IMR-90 (cell line): ENCODE data around the gene RARRES1. TPM values are rescaled to one million over a fixed set of nuclear protein-coding genes. Genes with fewer than 3 reads are reported as not detected.

Source experiments
- ATAC-seq: fragments of 200-7000 bp; cut with Tn5 transposase; 2 replicates; pipeline ENCODE4 v1.9.1; 2020; ENCODE audit warnings: low read depth, mild to moderate bottlenecking, moderate library complexity
- BruUV-seq: library from RNA; stranded (reverse); fragments of 400-500 nt; replicated peaks from 2 replicates; lab custom pipeline; 2021; lab: Mats Ljungman, UMichigan
- CTCF ChIA-PET: fragments of 300-600 bp; formaldehyde crosslinking; extraction: SDS; loops from one replicate; lab custom pipeline; 2021; ENCODE audit warnings: antibody characterized with exemption; lab: Yijun Ruan, JAX
- POLR2A ChIA-PET: fragments of 300-600 bp; sonication (Branson Sonifier 250); formaldehyde crosslinking; loops from one replicate; lab custom pipeline; 2022; ENCODE audit warnings: antibody characterized with exemption; ENCODE audit not compliant: unreplicated experiment; lab: Charles Lee
- DNase-seq: peaks from one replicate; pipeline ENCODE4 v3.0.0; 2013
- H2AFZ ChIP-seq: replicated peaks from 2 replicates; pipeline ENCODE3; 2013; ENCODE audit warnings: low read length, mild to moderate bottlenecking; ENCODE audit not compliant: poor library complexity
- H2AK5ac ChIP-seq: 2 replicates; pipeline ENCODE4 v1.6.1; 2013; ENCODE audit warnings: low read depth, low read length, inconsistent platforms
- H2AK9ac ChIP-seq: replicated peaks from 2 replicates; pipeline ENCODE3; 2013; ENCODE audit warnings: mild to moderate bottlenecking, low read depth, low read length, moderate library complexity; ENCODE audit not compliant: poor library complexity
- H2BK120ac ChIP-seq: 2 replicates; pipeline ENCODE4 v1.6.1; 2013; ENCODE audit warnings: low read depth, low read length, inconsistent platforms
- H2BK15ac ChIP-seq: 3 replicates; pipeline ENCODE4 v1.6.1; 2013; ENCODE audit warnings: low read depth, low read length, inconsistent platforms
- H2BK20ac ChIP-seq: 2 replicates; pipeline ENCODE4 v1.6.1; 2013; ENCODE audit warnings: low read depth, mild to moderate bottlenecking, inconsistent platforms, low read length, moderate library complexity
- H2BK5ac ChIP-seq: 2 replicates; pipeline ENCODE4 v1.6.1; 2013; ENCODE audit warnings: mild to moderate bottlenecking, low read depth, low read length, inconsistent platforms; ENCODE audit not compliant: poor library complexity, severe bottlenecking
- H3K14ac ChIP-seq: replicated peaks from 2 replicates; pipeline ENCODE4 v1.6.1; 2013; ENCODE audit warnings: low read depth, low read length, inconsistent platforms
- H3K18ac ChIP-seq: 2 replicates; pipeline ENCODE4 v1.6.1; 2013; ENCODE audit warnings: low read depth, low read length, control low read depth
- H3K23ac ChIP-seq: 2 replicates; pipeline ENCODE4 v1.6.1; 2013; ENCODE audit warnings: low read depth, low read length, inconsistent platforms
- H3K27ac ChIP-seq: 2 replicates; pipeline ENCODE4 v1.5.1; 2013; ENCODE audit warnings: mild to moderate bottlenecking, control low read depth, low read length; ENCODE audit not compliant: insufficient read depth
- H3K27me3 ChIP-seq: 2 replicates; pipeline ENCODE4 v1.6.1; 2013; ENCODE audit warnings: low read length; ENCODE audit not compliant: control insufficient read depth, insufficient read depth
- H3K36me3 ChIP-seq: 2 replicates; pipeline ENCODE4 v1.6.1; 2013; ENCODE audit warnings: low read length, mixed read lengths; ENCODE audit not compliant: control insufficient read depth, insufficient read depth
- H3K4ac ChIP-seq: 2 replicates; pipeline ENCODE4 v1.6.1; 2013; ENCODE audit warnings: low read depth, low read length, inconsistent platforms
- H3K4me1 ChIP-seq: 2 replicates; pipeline ENCODE4 v1.6.1; 2013; ENCODE audit warnings: low read length, mixed read lengths; ENCODE audit not compliant: control insufficient read depth, insufficient read depth
- H3K4me2 ChIP-seq: 2 replicates; pipeline ENCODE4 v1.6.1; 2013; ENCODE audit warnings: low read depth, mild to moderate bottlenecking, control low read depth, low read length, moderate library complexity
- H3K4me3 ChIP-seq: 2 replicates; pipeline ENCODE4 v1.5.1; 2013; ENCODE audit warnings: low read depth, mild to moderate bottlenecking, control low read depth, low read length, moderate library complexity; ENCODE audit not compliant: insufficient read depth
- H3K56ac ChIP-seq: 2 replicates; pipeline ENCODE4 v1.6.1; 2013; ENCODE audit warnings: low read length, inconsistent platforms; ENCODE audit not compliant: insufficient read depth; ENCODE audit errors: extremely low read depth
- H3K79me1 ChIP-seq, 2 experiments: 2 replicates each; pipeline ENCODE4 v1.6.1; 2013; ENCODE audit warnings: low read length in 2 of 2, inconsistent platforms in 1 of 2, low read depth in 1 of 2
- H3K9ac ChIP-seq: 2 replicates; pipeline ENCODE4 v1.6.1; 2013; ENCODE audit warnings: low read depth, low read length, control low read depth
- H3K9me1 ChIP-seq: 2 replicates; pipeline ENCODE4 v1.6.1; 2013; ENCODE audit warnings: low read length, inconsistent platforms; ENCODE audit not compliant: insufficient read depth
- H3K9me3 ChIP-seq: 2 replicates; pipeline ENCODE4 v1.6.1; 2013; ENCODE audit warnings: low read length; ENCODE audit not compliant: control insufficient read depth, insufficient read depth
- H4K20me1 ChIP-seq: 2 replicates; pipeline ENCODE4 v1.6.1; 2013; ENCODE audit warnings: low read length, inconsistent platforms; ENCODE audit not compliant: insufficient read depth
- H4K5ac ChIP-seq: 2 replicates; pipeline ENCODE4 v1.6.1; 2013; ENCODE audit warnings: mild to moderate bottlenecking, low read depth, low read length, control low read depth
- H4K8ac ChIP-seq, 2 experiments: 2 replicates each; pipeline ENCODE4 v1.6.1; 2013; ENCODE audit warnings: low read depth in 2 of 2, low read length in 2 of 2, control low read depth in 1 of 2, inconsistent platforms in 1 of 2
- H4K91ac ChIP-seq: 2 replicates; pipeline ENCODE4 v1.6.1; 2013; ENCODE audit warnings: low read depth, low read length, inconsistent platforms; ENCODE audit not compliant: insufficient read depth
- BHLHE40 ChIP-seq: fragments of 150-350 bp; IDR thresholded peaks from 2 replicates; pipeline ENCODE4 v1.6.1; 2016; ENCODE audit warnings: mild to moderate bottlenecking, low read depth, low read length
- CEBPB ChIP-seq: IDR thresholded peaks from 2 replicates; pipeline ENCODE4 v1.6.1; 2012; ENCODE audit warnings: low read depth, low read length, improper control_type of control experiment
- CHD1 ChIP-seq: IDR thresholded peaks from 2 replicates; pipeline ENCODE4 v1.6.1; 2012; ENCODE audit warnings: low read depth, low read length, improper control_type of control experiment
- CTCF ChIP-seq: conservative IDR thresholded peaks from 2 replicates; pipeline ENCODE4 v1.5.1; 2012; ENCODE audit warnings: mild to moderate bottlenecking, low read depth, low read length, improper control_type of control experiment
- FOS ChIP-seq: fragments of 150-350 bp; IDR thresholded peaks from 2 replicates; pipeline ENCODE4 v1.6.1; 2016; ENCODE audit warnings: low read depth, low read length
- MAFK ChIP-seq: IDR thresholded peaks from 2 replicates; pipeline ENCODE4 v1.6.1; 2012; ENCODE audit warnings: low read depth, low read length, improper control_type of control experiment
- MXI1 ChIP-seq: IDR thresholded peaks from 2 replicates; pipeline ENCODE4 v1.6.1; 2012; ENCODE audit warnings: low read depth, mild to moderate bottlenecking, low read length, moderate library complexity, borderline replicate concordance
- POLR2A ChIP-seq: IDR thresholded peaks from 2 replicates; pipeline ENCODE4 v1.6.1; 2012; ENCODE audit warnings: mild to moderate bottlenecking, low read depth, low read length
- RAD21 ChIP-seq: IDR thresholded peaks from 2 replicates; pipeline ENCODE4 v1.6.1; 2012; ENCODE audit warnings: low read length, improper control_type of control experiment
- RCOR1 ChIP-seq: IDR thresholded peaks from 2 replicates; pipeline ENCODE4 v1.6.1; 2012; ENCODE audit warnings: mild to moderate bottlenecking, low read length, improper control_type of control experiment; ENCODE audit not compliant: insufficient replicate concordance
- USF2 ChIP-seq: fragments of 150-350 bp; IDR thresholded peaks from 2 replicates; pipeline ENCODE4 v1.6.1; 2017; ENCODE audit warnings: mild to moderate bottlenecking, antibody characterized with exemption, low read length, low read depth
- WGBS, 2 experiments: methylation state at CpG; one replicate each; pipeline versions ENCODE4 v1.1.5 to v1.1.7; 2013; ENCODE audit warnings: missing lambda C conversion rate in 2 of 2; ENCODE audit not compliant: insufficient read length in 1 of 2; ENCODE audit errors: extremely low coverage in 2 of 2; 5-methylcytosine and 5-hydroxymethylcytosine counted together
- dilution Hi-C: fragments of 300-500 bp; cut with HindIII; formaldehyde crosslinking; loops from one replicate; pipeline ENCODE4 v1.14.3; 2018; ENCODE audit warnings: low sequenced_read_pairs; ENCODE audit not compliant: unreplicated experiment
- in situ Hi-C: fragments of 300-500 bp; cut with MboI; formaldehyde crosslinking; loops from 3 replicates; pipeline ENCODE4 v1.14.3; 2019; ENCODE audit warnings: low sequenced_read_pairs, inconsistent platforms, mixed read lengths
- intact Hi-C: fragments of 100-400 bp; cut with micrococcal nuclease; formaldehyde crosslinking; loops from 2 replicates; pipeline ENCODE4 v1.10.0; 2022
- polyA plus RNA-seq, 3 experiments: library from polyadenylated mRNA; depleted of rRNA; stranded (reverse); fragments of >200 nt; gene quantifications; 2 replicates each; pipeline ENCODE4 v1.2.3, GENCODE V29; 2012; ENCODE audit warnings: low replicate concordance in 1 of 3
- total RNA-seq: library from RNA; depleted of rRNA; stranded (reverse); fragments of >200 nt; gene quantifications from 2 replicates; pipeline ENCODE4 v1.2.3, GENCODE V29; 2012

Gene RARRES1
- total and polyA plus RNA-seq, 2 of the 4 experiments (the other 2 are of a cell fraction): 0.90 to 3.0 TPM

- peaks cover 3% of the 10 kb centered on the region; the same call in 1 of the 2 replicates for H3K36me3 ChIP-seq
- WGBS, 2 experiments: 100% methylated on average over 1 of the region's 15 CpGs; no CpG with 5 or more reads in 1 of the 2 experiments
- H3K4me3 ChIP-seq: peak overlapping the region; percentile 44
- peaks cover 16% of the 10 kb centered on the region for H3K4me1 ChIP-seq
- H3K9me3 ChIP-seq: peaks cover 9% of the 10 kb centered on the region
- H2BK120ac ChIP-seq: no peak overlapping the region
- CTCF ChIA-PET: no interaction called here
- peak overlapping the region; percentile 2; the same call in 1 of the 2 replicates for H4K91ac ChIP-seq
- no peak overlapping the region for H2BK5ac ChIP-seq
- H4K5ac ChIP-seq: peak overlapping the region; percentile 62
- H3K23ac ChIP-seq: no peak overlapping the region
- H3K4ac ChIP-seq: peak overlapping the region; percentile 40; the same call in 1 of the 2 replicates
- H3K79me1 ChIP-seq: peaks cover 0 to 5% of the 10 kb centered on the region in 2 experiments; a peak in 2 of 4 replicates
- intact Hi-C loops: no loop called here
- H3K14ac ChIP-seq: no peak overlapping the region
- H3K9ac ChIP-seq: peak overlapping the region; percentile 47
- H4K20me1 ChIP-seq: no peaks in the 10 kb centered on the region
- H3K9me1 ChIP-seq: no peaks in the 10 kb centered on the region; the same call in 1 of the 2 replicates
- H2AK9ac ChIP-seq: peak overlapping the region; percentile 70
- no peak for DNase-seq
- no peak overlapping the region for H3K27ac ChIP-seq
- H2AFZ ChIP-seq: peak overlapping the region; percentile 85
- no peak overlapping the region for H2BK20ac ChIP-seq
- peak overlapping the region; percentile 91 for H3K4me2 ChIP-seq
- no peaks in the 10 kb centered on the region for H3K27me3 ChIP-seq
- no peak for TF ChIP-seq USF2
- no peak for TF ChIP-seq CTCF
- TF ChIP-seq RAD21: no peak
- TF ChIP-seq MXI1: no peak
- no peak for TF ChIP-seq RCOR1
- no peak for TF ChIP-seq CEBPB
- no peak for TF ChIP-seq MAFK
- no peak for TF ChIP-seq CHD1
- no peak for TF ChIP-seq BHLHE40
- TF ChIP-seq FOS: no peak
- TF ChIP-seq POLR2A: no peak
- H3K56ac ChIP-seq: no peak overlapping the region
- dilution Hi-C loops: no loop called here
- BruUV-seq: no TSS peak
- peak overlapping the region; percentile 43 for H2AK5ac ChIP-seq
- ATAC-seq: no peak; the same call in 1 of the 2 replicates
- POLR2A ChIA-PET: no interaction called here
- peak overlapping the region in 1 of 2 experiments; percentile 50; a peak in 1 of 4 replicates for H4K8ac ChIP-seq
- H2BK15ac ChIP-seq: 0 out of 3 replicates have a peak overlapping the region, but pooled peaks have one; percentile 1
- in situ Hi-C loops: no loop called here
- no peak overlapping the region; the same call in 1 of the 2 replicates for H3K18ac ChIP-seq
These were observed 571 bp upstream of the RARRES1 start for GRCh38 chr3:158732856-158733200.
